ENCODE results near the gene ZFP36L2.

ZFP36L2 gene, protein sequence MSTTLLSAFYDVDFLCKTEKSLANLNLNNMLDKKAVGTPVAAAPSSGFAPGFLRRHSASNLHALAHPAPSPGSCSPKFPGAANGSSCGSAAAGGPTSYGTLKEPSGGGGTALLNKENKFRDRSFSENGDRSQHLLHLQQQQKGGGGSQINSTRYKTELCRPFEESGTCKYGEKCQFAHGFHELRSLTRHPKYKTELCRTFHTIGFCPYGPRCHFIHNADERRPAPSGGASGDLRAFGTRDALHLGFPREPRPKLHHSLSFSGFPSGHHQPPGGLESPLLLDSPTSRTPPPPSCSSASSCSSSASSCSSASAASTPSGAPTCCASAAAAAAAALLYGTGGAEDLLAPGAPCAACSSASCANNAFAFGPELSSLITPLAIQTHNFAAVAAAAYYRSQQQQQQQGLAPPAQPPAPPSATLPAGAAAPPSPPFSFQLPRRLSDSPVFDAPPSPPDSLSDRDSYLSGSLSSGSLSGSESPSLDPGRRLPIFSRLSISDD

DNA sequence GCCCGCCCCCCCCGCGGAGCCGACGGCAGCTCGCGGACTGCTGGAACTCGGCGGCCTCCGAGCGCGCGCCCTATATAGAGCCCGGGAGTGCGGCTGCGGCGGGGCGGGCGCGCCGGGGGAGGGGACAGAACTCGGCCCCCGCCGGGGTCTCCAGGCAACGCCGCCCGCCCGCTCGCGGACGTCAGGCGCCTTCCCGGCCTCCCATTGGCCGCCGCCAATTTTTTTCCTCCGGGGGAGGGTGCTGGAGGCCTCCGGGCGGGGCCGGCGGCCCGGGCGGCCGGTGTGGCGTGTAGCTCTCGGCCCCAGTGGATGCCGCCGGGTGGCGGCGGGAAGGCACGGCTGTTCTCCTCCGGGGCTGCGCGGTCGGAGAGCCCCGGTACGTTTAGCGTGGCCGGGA, at the start of gene ZFP36L2:
TSS of gene ZFP36L2 (minus strand) at position 49 of the 397 bp plus-strand sequence. CDS start 291 bp downstream, outside the sequence.
- H3K9ac ChIP-seq (ENCODE audit: insufficient read length) = peak within 1 kb of the TSS; percentile 85
- TF ChIP-seq FOXP2 (optimal IDR thresholded peaks at IDR 0.05; ENCODE audit: control extremely low read depth, extremely low read length, insufficient read depth) (peak; percentile 46), EZH2 (IDR thresholded peaks at IDR 0.05) (no peak), POLR2AphosphoS5 (IDR thresholded peaks at IDR 0.05; ENCODE audit: borderline replicate concordance, low read depth, low read length) (peak; percentile 89)

DNA sequence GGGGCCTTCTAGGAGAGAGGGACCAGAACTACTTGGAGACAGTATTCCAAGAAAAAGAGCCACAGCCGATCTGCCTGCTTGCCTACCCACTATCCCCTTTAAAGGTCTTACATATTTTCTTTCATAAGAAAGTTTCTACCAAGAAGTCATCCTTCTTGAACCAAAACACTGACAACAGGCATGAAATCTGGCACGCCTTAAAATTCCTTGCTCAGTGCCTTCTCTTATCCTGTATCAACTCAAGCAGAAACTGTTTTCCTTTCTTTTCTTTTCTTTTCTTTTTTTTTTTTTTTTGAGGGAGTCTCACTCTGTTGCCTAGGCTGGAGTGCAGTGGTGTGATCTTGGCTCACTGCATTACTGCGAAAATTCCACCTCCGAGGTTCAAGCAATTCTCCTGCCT, 48.3 kb upstream of the ZFP36L2 start:
- DNase-seq (ENCODE audit: low read depth, low spot score) = no peak
- no peak for TF ChIP-seq EZH2 (IDR thresholded peaks at IDR 0.05)
- TF ChIP-seq POLR2AphosphoS5 (IDR thresholded peaks at IDR 0.05; ENCODE audit: borderline replicate concordance, low read depth, low read length) = no peak
- TF ChIP-seq FOXP2 (optimal IDR thresholded peaks at IDR 0.05; ENCODE audit: control extremely low read depth, extremely low read length, insufficient read depth) = no peak

More for the DNA sequence above, at the start of gene ZFP36L2:
- H3K9me3 ChIP-seq (ENCODE audit: low read depth, low read length) = no peaks in the 10 kb centered on the region
- no peak for DNase-seq (ENCODE audit: low read depth, low spot score)
- peaks cover 10% of the 10 kb centered on the region for H3K36me3 ChIP-seq (ENCODE audit: insufficient read depth, low read length)
- H3K27ac ChIP-seq = peak within 1 kb of the TSS; percentile 76
- peak within 1 kb of the TSS; percentile 97 for H3K4me3 ChIP-seq

DNA sequence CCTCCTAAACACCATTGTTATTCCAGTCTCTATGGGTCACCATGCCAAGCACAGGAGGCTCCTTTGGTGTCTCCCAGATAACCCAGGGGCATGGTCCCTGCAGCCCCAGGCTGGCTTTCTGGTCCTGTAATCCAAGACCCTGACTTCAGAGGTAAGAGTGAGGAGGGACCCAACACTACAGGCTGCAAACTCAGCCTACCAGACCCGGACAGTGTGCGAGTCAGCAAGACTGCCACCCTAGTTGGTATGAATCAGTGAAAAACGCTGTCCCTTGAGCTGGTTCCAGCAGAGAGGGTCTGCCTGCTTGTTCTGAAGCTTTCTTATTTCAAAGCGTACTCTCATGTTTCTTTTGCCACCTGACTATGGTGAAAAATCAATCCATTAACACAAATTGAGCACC, 47.6 kb upstream of the ZFP36L2 start:
- DNase-seq (ENCODE audit: low read depth, low spot score) = no peak
- no peaks in the 10 kb centered on the region for H3K36me3 ChIP-seq (ENCODE audit: insufficient read depth, low read length)
- H3K4me3 ChIP-seq = no peak overlapping the region
- no peak overlapping the region for H3K27ac ChIP-seq
- H3K9ac ChIP-seq (ENCODE audit: insufficient read length) = no peak overlapping the region
- no peaks in the 10 kb centered on the region for H3K9me3 ChIP-seq (ENCODE audit: low read depth, low read length)
- TF ChIP-seq FOXP2 (optimal IDR thresholded peaks at IDR 0.05; ENCODE audit: control extremely low read depth, extremely low read length, insufficient read depth) (no peak), EZH2 (IDR thresholded peaks at IDR 0.05) (no peak), POLR2AphosphoS5 (IDR thresholded peaks at IDR 0.05; ENCODE audit: borderline replicate concordance, low read depth, low read length) (no peak)

More for the DNA sequence above, 48.3 kb upstream of the ZFP36L2 start:
- Histone ChIP-seq H3K27ac (no peak overlapping the region), H3K4me3 (no peak overlapping the region), H3K9me3 (ENCODE audit: low read depth, low read length) (no peaks in the 10 kb centered on the region), H3K9ac (ENCODE audit: insufficient read length) (no peak overlapping the region), H3K36me3 (ENCODE audit: insufficient read depth, low read length) (no peaks in the 10 kb centered on the region; the same call in 1 of the 2 replicates)

DNA sequence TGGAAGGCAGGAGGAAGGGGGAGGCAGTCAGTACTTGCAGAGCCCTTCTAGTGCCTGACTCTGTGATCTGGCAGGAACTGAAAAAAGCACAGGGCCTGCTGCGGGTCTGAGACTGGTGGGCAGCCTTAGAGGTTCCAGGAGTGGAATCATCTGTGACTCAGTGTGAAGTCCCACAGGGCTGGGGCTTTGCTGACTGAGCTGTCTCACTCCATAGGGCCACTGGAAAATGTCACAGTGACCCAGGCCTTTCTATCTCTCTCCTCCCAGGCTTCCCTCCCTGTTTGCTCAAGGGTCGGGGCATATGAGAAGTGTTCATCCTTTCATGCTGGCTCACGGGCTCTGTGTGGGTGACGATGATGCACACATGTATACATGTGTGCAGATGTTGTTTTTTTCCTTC, 47.1 kb upstream of the ZFP36L2 start:
- no peaks in the 10 kb centered on the region for H3K36me3 ChIP-seq (ENCODE audit: insufficient read depth, low read length)
- no peak for DNase-seq (ENCODE audit: low read depth, low spot score)

DNA sequence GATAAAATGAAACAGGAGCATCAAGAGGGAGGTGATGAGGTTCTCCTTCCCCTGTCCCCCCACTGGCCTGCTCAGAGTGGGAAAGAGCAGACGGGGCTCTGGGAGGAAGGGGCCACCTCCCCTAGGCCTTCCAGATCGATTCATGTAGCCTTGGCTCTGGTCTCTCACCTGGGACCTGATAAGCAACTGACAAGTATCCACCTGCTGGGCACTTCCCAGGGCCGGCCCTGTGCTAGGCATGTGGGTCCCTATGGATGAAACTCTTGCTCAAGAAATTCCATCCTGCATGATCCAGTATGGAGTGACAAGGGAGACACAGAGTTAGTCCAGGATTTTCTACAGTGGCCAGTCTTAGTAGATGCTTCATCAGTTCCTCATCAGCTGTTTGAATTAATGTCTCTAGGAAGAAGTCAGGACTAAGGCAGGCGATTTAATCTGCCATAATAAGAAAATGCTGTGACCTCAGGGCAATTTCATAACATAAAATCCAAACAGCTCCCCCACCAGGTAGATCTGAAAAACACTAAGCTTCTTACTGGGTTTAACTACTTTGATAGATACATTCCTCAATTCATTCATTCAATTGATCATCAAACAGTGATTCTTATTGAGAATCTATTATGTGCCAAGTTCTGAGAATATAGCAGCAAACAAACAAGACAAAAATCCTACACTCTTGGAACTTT, 44.7 kb upstream of the ZFP36L2 start:
- Histone ChIP-seq H3K4me3 (no peak overlapping the region), H3K36me3 (ENCODE audit: insufficient read depth, low read length) (no peaks in the 10 kb centered on the region), H3K9me3 (ENCODE audit: low read depth, low read length) (no peaks in the 10 kb centered on the region), H3K27ac (no peak overlapping the region), H3K9ac (ENCODE audit: insufficient read length) (no peak overlapping the region)
- TF ChIP-seq FOXP2 (optimal IDR thresholded peaks at IDR 0.05; ENCODE audit: control extremely low read depth, extremely low read length, insufficient read depth) (no peak), EZH2 (IDR thresholded peaks at IDR 0.05) (no peak), POLR2AphosphoS5 (IDR thresholded peaks at IDR 0.05; ENCODE audit: borderline replicate concordance, low read depth, low read length) (no peak)
- no peak for DNase-seq (ENCODE audit: low read depth, low spot score)

More for the DNA sequence above, 47.1 kb upstream of the ZFP36L2 start:
- H3K4me3 ChIP-seq = no peak overlapping the region
- H3K27ac ChIP-seq = no peak overlapping the region
- H3K9me3 ChIP-seq (ENCODE audit: low read depth, low read length) = no peaks in the 10 kb centered on the region
- no peak overlapping the region for H3K9ac ChIP-seq (ENCODE audit: insufficient read length)
- TF ChIP-seq POLR2AphosphoS5 (IDR thresholded peaks at IDR 0.05; ENCODE audit: borderline replicate concordance, low read depth, low read length) (no peak), EZH2 (IDR thresholded peaks at IDR 0.05) (no peak), FOXP2 (optimal IDR thresholded peaks at IDR 0.05; ENCODE audit: control extremely low read depth, extremely low read length, insufficient read depth) (no peak)

DNA sequence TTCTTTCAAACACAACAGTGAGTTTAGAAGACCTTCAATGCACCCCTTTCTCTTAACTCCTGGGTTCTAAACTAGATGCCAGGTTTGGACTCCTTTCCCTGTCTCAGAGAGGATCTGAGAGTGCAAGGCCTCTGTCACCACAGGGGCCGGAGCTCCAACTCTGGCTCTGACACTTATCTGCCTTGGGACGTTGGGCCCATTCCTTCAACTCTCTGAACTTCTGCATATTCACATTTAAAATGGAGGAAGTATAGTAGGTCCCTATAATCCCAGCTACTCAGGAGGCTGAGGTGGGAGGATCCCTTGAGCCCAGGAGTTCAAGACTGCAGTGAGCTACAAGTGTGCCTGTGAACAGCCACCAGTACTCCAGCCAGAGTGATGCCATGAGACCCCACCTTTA, 44.1 kb upstream of the ZFP36L2 start:
- Histone ChIP-seq H3K36me3 (ENCODE audit: insufficient read depth, low read length) (no peaks in the 10 kb centered on the region), H3K9ac (ENCODE audit: insufficient read length) (no peak overlapping the region), H3K9me3 (ENCODE audit: low read depth, low read length) (no peaks in the 10 kb centered on the region), H3K4me3 (no peak overlapping the region), H3K27ac (no peak overlapping the region)
- no peak for DNase-seq (ENCODE audit: low read depth, low spot score)
- TF ChIP-seq POLR2AphosphoS5 (IDR thresholded peaks at IDR 0.05; ENCODE audit: borderline replicate concordance, low read depth, low read length) (no peak), FOXP2 (optimal IDR thresholded peaks at IDR 0.05; ENCODE audit: control extremely low read depth, extremely low read length, insufficient read depth) (no peak), EZH2 (IDR thresholded peaks at IDR 0.05) (no peak)

DNA sequence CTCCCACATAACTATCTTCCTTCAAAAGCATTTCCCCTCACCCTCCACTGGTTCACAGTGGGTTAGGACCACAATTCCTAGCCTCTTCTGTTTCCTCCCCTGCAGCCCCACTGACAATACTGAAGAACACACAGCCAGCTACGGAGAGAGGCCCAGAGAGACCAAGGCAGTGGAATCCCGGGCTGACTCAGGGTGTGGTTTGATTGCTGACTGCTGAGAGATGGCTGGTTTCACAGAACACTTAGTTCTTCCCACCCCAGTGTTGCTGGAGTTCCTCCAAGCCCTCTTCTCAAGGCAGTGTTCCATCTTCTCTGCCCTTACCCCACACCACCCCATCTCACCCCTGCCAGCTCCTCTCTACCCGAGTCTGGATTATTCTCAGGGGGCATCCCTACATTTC, 43.3 kb upstream of the ZFP36L2 start:
- no peak for TF ChIP-seq POLR2AphosphoS5 (IDR thresholded peaks at IDR 0.05; ENCODE audit: borderline replicate concordance, low read depth, low read length)
- TF ChIP-seq EZH2 (IDR thresholded peaks at IDR 0.05) = no peak
- no peak for TF ChIP-seq FOXP2 (optimal IDR thresholded peaks at IDR 0.05; ENCODE audit: control extremely low read depth, extremely low read length, insufficient read depth)
- DNase-seq (ENCODE audit: low read depth, low spot score) = no peak
- Histone ChIP-seq H3K9ac (ENCODE audit: insufficient read length) (no peak overlapping the region), H3K4me3 (no peak overlapping the region), H3K9me3 (ENCODE audit: low read depth, low read length) (no peaks in the 10 kb centered on the region), H3K36me3 (ENCODE audit: insufficient read depth, low read length) (no peaks in the 10 kb centered on the region), H3K27ac (no peak overlapping the region)

DNA sequence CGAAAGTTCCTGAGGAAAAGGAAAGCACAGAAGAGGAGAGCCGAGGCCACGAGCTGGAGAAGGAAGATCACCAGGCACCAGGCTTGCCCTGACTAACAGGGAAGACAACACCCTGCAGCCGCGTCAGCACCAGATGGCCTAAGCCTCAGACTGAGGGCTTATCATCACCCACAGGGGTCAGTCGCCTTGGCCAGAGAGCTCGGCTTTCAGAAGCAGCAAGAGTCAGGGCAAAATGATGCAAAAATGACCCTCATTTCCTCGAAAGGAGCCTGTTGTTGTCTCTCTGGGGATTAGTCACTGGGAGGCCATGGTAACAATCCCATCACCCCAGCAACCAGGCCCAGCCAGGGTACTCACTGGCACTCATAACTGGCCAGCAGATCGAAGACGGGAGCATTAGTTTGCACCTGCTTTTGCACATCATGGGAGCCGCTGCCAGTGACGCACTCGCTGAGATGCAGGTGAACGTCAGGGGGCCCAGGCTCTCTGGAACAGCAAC, 42.7 kb upstream of the ZFP36L2 start:
- Histone ChIP-seq H3K36me3 (ENCODE audit: insufficient read depth, low read length) (no peaks in the 10 kb centered on the region), H3K4me3 (no peak overlapping the region), H3K27ac (no peak overlapping the region), H3K9ac (ENCODE audit: insufficient read length) (no peak overlapping the region), H3K9me3 (ENCODE audit: low read depth, low read length) (no peaks in the 10 kb centered on the region)
- DNase-seq (ENCODE audit: low read depth, low spot score) = no peak
- TF ChIP-seq POLR2AphosphoS5 (IDR thresholded peaks at IDR 0.05; ENCODE audit: borderline replicate concordance, low read depth, low read length) (no peak), EZH2 (IDR thresholded peaks at IDR 0.05) (no peak), FOXP2 (optimal IDR thresholded peaks at IDR 0.05; ENCODE audit: control extremely low read depth, extremely low read length, insufficient read depth) (no peak)
